Mesenchymal stem cell (in vitro differentiated cells and primary cell): ENCODE measurements around the gene CREB1.
"Not testable (repeated sequence)": the region's sequence is repeated elsewhere in the genome, so short reads cannot be mapped to it uniquely, and the experiment has no call there.

ENCODE experiments used
- DNase-seq: peaks from one replicate; pipeline ENCODE4 v3.0.0-alpha.2; 2013
- H2AFZ ChIP-seq: one replicate; pipeline ENCODE4 v1.6.1; 2013; ENCODE audit warnings: low read depth, mild to moderate bottlenecking, control low read depth, inconsistent platforms, low read length, moderate library complexity
- H2AK5ac ChIP-seq: 2 replicates; pipeline ENCODE4 v1.6.1; 2013; ENCODE audit warnings: low read length, moderate library complexity, mild to moderate bottlenecking, inconsistent platforms; ENCODE audit not compliant: severe bottlenecking
- H2BK120ac ChIP-seq: one replicate; pipeline ENCODE4 v1.6.1; 2013; ENCODE audit warnings: low read depth, mild to moderate bottlenecking, inconsistent platforms, low read length, moderate library complexity
- H2BK12ac ChIP-seq, 2 experiments: one replicate each; pipeline ENCODE4 v1.6.1; 2013; ENCODE audit warnings: inconsistent platforms in 2 of 2, low read length in 2 of 2, mild to moderate bottlenecking in 2 of 2, moderate library complexity in 2 of 2, control low read depth in 1 of 2
- H2BK15ac ChIP-seq: one replicate; pipeline ENCODE4 v1.6.1; 2013; ENCODE audit warnings: mild to moderate bottlenecking, low read depth, inconsistent platforms; ENCODE audit not compliant: poor library complexity, severe bottlenecking
- H2BK5ac ChIP-seq: 2 replicates; pipeline ENCODE4 v1.6.1; 2013; ENCODE audit warnings: low read depth, mild to moderate bottlenecking, low read length, control low read depth, inconsistent platforms; ENCODE audit not compliant: poor library complexity, severe bottlenecking
- H3K14ac ChIP-seq, 2 experiments: one replicate each; pipeline ENCODE4 v1.6.1; 2013; ENCODE audit warnings: inconsistent platforms in 2 of 2, low read length in 2 of 2, control low read depth in 1 of 2, mild to moderate bottlenecking in 1 of 2, moderate library complexity in 1 of 2
- H3K18ac ChIP-seq, 2 experiments: one replicate each; pipeline ENCODE4 v1.6.1; 2013; ENCODE audit warnings: inconsistent platforms in 2 of 2, low read length in 2 of 2, control low read depth in 1 of 2, low read depth in 1 of 2, mild to moderate bottlenecking in 1 of 2
- H3K23ac ChIP-seq, 2 experiments: one replicate each; pipeline ENCODE4 v1.6.1; 2013; ENCODE audit warnings: inconsistent platforms in 2 of 2, low read length in 2 of 2, mild to moderate bottlenecking in 2 of 2, moderate library complexity in 2 of 2, control low read depth in 1 of 2
- H3K27ac ChIP-seq: 2 replicates; pipeline ENCODE4 v1.5.1; 2013; ENCODE audit warnings: mild to moderate bottlenecking, moderate library complexity, low read length, control low read depth, inconsistent platforms; ENCODE audit not compliant: poor library complexity, severe bottlenecking
- H3K27me3 ChIP-seq, 2 experiments: 2 replicates each; pipeline versions ENCODE4 v1.6.1 to v1.7.0; 2013; ENCODE audit warnings: low read length in 2 of 2, mild to moderate bottlenecking in 2 of 2, moderate library complexity in 2 of 2, control low read depth in 1 of 2, inconsistent platforms in 1 of 2; ENCODE audit not compliant: control insufficient read depth in 1 of 2, insufficient read depth in 1 of 2
- H3K36me3 ChIP-seq, 2 experiments: 2 replicates each; pipeline versions ENCODE4 v1.6.1 to v1.7.0; 2013; ENCODE audit warnings: low read length in 2 of 2, control low read depth in 1 of 2, inconsistent platforms in 1 of 2, low read depth in 1 of 2, mild to moderate bottlenecking in 1 of 2; ENCODE audit not compliant: insufficient read depth in 2 of 2, control insufficient read depth in 1 of 2
- H3K4ac ChIP-seq, 2 experiments: one replicate each; pipeline ENCODE4 v1.6.1; 2013; ENCODE audit warnings: inconsistent platforms in 2 of 2, low read length in 2 of 2, mild to moderate bottlenecking in 2 of 2, moderate library complexity in 2 of 2, control low read depth in 1 of 2, low read depth in 1 of 2
- H3K4me1 ChIP-seq: 2 replicates; pipeline ENCODE4 v1.6.1; 2013; ENCODE audit warnings: low read depth, low read length, control low read depth; ENCODE audit not compliant: control insufficient read depth, insufficient read depth
- H3K4me2 ChIP-seq: 2 replicates; pipeline ENCODE4 v1.6.1; 2013; ENCODE audit warnings: low read length, mild to moderate bottlenecking, inconsistent platforms; ENCODE audit not compliant: poor library complexity, severe bottlenecking
- H3K4me3 ChIP-seq, 2 experiments: 2 replicates each; pipeline versions ENCODE4 v1.5.1 to v1.7.0; 2013; ENCODE audit warnings: low read length in 2 of 2, mild to moderate bottlenecking in 2 of 2, control low read depth in 1 of 2, low read depth in 1 of 2; ENCODE audit not compliant: insufficient read depth in 1 of 2
- H3K79me1 ChIP-seq: replicated peaks from 2 replicates; pipeline ENCODE4 v1.6.1; 2013; ENCODE audit warnings: mild to moderate bottlenecking, control low read depth, low read length, inconsistent platforms; ENCODE audit not compliant: poor library complexity, severe bottlenecking
- H3K9ac ChIP-seq: 2 replicates; pipeline ENCODE4 v1.7.0; 2013; ENCODE audit warnings: mild to moderate bottlenecking, low read length, moderate library complexity
- H3K9me3 ChIP-seq: 2 replicates; pipeline ENCODE4 v1.7.0; 2013; ENCODE audit warnings: mild to moderate bottlenecking, low read length; ENCODE audit not compliant: control insufficient read depth
- H4K8ac ChIP-seq: one replicate; pipeline ENCODE4 v1.6.1; 2013; ENCODE audit warnings: inconsistent platforms, mild to moderate bottlenecking, low read length, moderate library complexity
- H4K91ac ChIP-seq: one replicate; pipeline ENCODE4 v1.6.1; 2013; ENCODE audit warnings: mild to moderate bottlenecking, low read length, inconsistent platforms
- WGBS: methylation state at CpG from one replicate; pipeline ENCODE4 v1.1.7; 2013; ENCODE audit warnings: mixed read lengths; 5-methylcytosine and 5-hydroxymethylcytosine counted together

The CREB1 gene

GRCh38 chr2:207643892-207644291 lies 114.1 kb downstream of the CREB1 start:
- Histone ChIP-seq H2BK120ac (no peak overlapping the region), H3K18ac (no peak overlapping the region), H3K9me3 (peaks cover 3% of the 10 kb centered on the region), H3K23ac (no peak overlapping the region), H2BK15ac (no peak overlapping the region), H3K4ac (no peak overlapping the region), H3K27me3 (peaks cover 0 to 12% of the 10 kb centered on the region in 2 experiments), H2BK5ac (no peak overlapping the region), H3K4me2 (no peak overlapping the region), H3K9ac (no peak overlapping the region), H4K8ac (no peak overlapping the region), H2AK5ac (no peak overlapping the region), H3K14ac (no peak overlapping the region), H2AFZ (no peak overlapping the region), H3K4me1 (no peaks in the 10 kb centered on the region), H3K4me3 (no peak overlapping the region), H3K79me1 (no peaks in the 10 kb centered on the region), H3K27ac (no peak overlapping the region), H4K91ac (no peak overlapping the region), H3K36me3 (no peaks in the 10 kb centered on the region), H2BK12ac (no peak overlapping the region)
- 100% methylated on average over 1 of the region's 1 CpG for WGBS
- DNase-seq: no peak

DNA sequence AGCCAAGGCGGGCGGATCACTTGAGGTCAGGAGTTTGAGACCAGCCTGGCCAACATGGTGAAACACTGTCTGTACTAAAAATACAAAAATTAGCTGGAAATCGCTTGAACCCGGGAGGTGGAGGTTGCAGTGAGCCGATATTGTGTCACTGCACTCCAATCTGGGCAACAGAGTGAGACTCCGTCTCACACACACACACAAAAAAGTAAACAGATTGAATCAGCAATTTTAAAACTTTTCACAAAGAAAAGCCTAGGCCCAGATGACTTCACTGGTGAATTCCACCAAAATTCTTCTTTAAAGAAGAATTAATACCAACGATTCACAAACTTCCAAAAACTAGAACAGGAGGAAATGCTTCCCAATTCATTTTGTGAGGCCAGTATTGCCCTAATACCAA lies 116.8 kb downstream of the CREB1 start:
- not testable (repeated sequence) for H3K36me3 ChIP-seq, H2AFZ ChIP-seq, H4K8ac ChIP-seq, H3K9me3 ChIP-seq, H3K27ac ChIP-seq, H3K18ac ChIP-seq, H4K91ac ChIP-seq, H2BK5ac ChIP-seq, H3K4me2 ChIP-seq, H3K9ac ChIP-seq, H3K27me3 ChIP-seq, H3K23ac ChIP-seq, H2AK5ac ChIP-seq, H3K79me1 ChIP-seq, DNase-seq, H3K4ac ChIP-seq, H2BK12ac ChIP-seq, H3K4me1 ChIP-seq, H3K4me3 ChIP-seq, H3K14ac ChIP-seq, H2BK15ac ChIP-seq, H2BK120ac ChIP-seq
- WGBS: 92% methylated on average over 7 of the region's 7 CpGs
